Esophagus (tissue), 2 donors: ENCODE results near the gene LMO7. TPM values are rescaled to one million over a fixed set of nuclear protein-coding genes. Genes with fewer than 3 reads are reported as not detected.

Experiments used
- H3K27ac ChIP-seq, 2 donors: one replicate each; pipeline ENCODE4 v1.5.1; 2013; ENCODE audit warnings: low read depth in 2 of 2, mild to moderate bottlenecking in 2 of 2, inconsistent platforms in 1 of 2, low read length in 1 of 2, moderate library complexity in 1 of 2
- H3K27me3 ChIP-seq, 2 donors: one replicate each; pipeline ENCODE4 v1.6.1; 2013; ENCODE audit warnings: low read length in 2 of 2, control low read depth in 1 of 2, mild to moderate bottlenecking in 1 of 2; ENCODE audit not compliant: insufficient read depth in 2 of 2, control insufficient read depth in 1 of 2
- H3K36me3 ChIP-seq, 2 donors: one replicate each; pipeline ENCODE4 v1.6.1; 2013; ENCODE audit warnings: low read length in 1 of 2; ENCODE audit not compliant: control insufficient read depth in 2 of 2, insufficient read depth in 2 of 2
- H3K4me1 ChIP-seq, 2 donors: one replicate each; pipeline ENCODE4 v1.6.1; 2013; ENCODE audit warnings: low read length in 1 of 2; ENCODE audit not compliant: control insufficient read depth in 2 of 2, insufficient read depth in 2 of 2
- H3K4me3 ChIP-seq, 2 donors: one replicate each; pipeline ENCODE4 v1.5.1; 2013; ENCODE audit warnings: low read length in 2 of 2, mild to moderate bottlenecking in 2 of 2, low read depth in 1 of 2, moderate library complexity in 1 of 2
- H3K9me3 ChIP-seq, 2 donors: one replicate each; pipeline ENCODE4 v1.6.1; 2013; ENCODE audit warnings: mild to moderate bottlenecking in 2 of 2, low read depth in 1 of 2, low read length in 1 of 2, moderate library complexity in 1 of 2; ENCODE audit not compliant: control insufficient read depth in 2 of 2, insufficient read depth in 1 of 2
- WGBS, 2 donors: extraction: QIAGEN DNeasy Blood & Tissue Kit; methylation state at CpG; one replicate each; pipeline ENCODE4 v1.1.7; 2013; 5-methylcytosine and 5-hydroxymethylcytosine counted together
- polyA plus RNA-seq, 2 donors: library from polyadenylated mRNA; stranded (reverse); fragments of 200-250 nt; gene quantifications; one replicate each; pipeline ENCODE4 v1.2.3, GENCODE V29; 2013
- donor health status: healthy with polysubstance abuse.
- donor health status: Bipolar disorder and iron deficiency.

LMO7 gene
- polyA plus RNA-seq, 2 donors: 115 to 253 TPM

- no peaks in the 10 kb centered on the region for H3K9me3 ChIP-seq
- H3K27ac ChIP-seq: peak overlapping the region in 1 of 2 donors; percentile 58
- H3K36me3 ChIP-seq: no peaks in the 10 kb centered on the region
- H3K27me3 ChIP-seq: no peaks in the 10 kb centered on the region
- no peaks in the 10 kb centered on the region for H3K4me1 ChIP-seq
- 43 to 47% methylated on average over 4 of the region's 4 CpGs for WGBS, 2 donors
- H3K4me3 ChIP-seq: no peak overlapping the region
Observed at GRCh38 chr13:75908141-75908540, 272.0 kb downstream of the LMO7 start.

Other genes with a start within 250 kb of the LMO7 start
- 1 to 10 TPM; 5.8 to 7.7 TPM for gene TBC1D4, start 154.2 kb upstream of the LMO7 start, polyA plus RNA-seq
- 10 to 100 TPM; 68.8 to 72.7 TPM for gene COMMD6, start 98.5 kb upstream of the LMO7 start, polyA plus RNA-seq
- gene UCHL3, start 86.5 kb upstream of the LMO7 start, polyA plus RNA-seq: 10 to 100 TPM; 30.3 to 72.7 TPM